NT2/D1 (cell line): ENCODE results near the gene KERA.

Source experiments
- YY1 ChIP-seq: IDR thresholded peaks from 2 replicates; pipeline ENCODE4 v1.6.1; 2011; ENCODE audit not compliant: insufficient read length, insufficient read depth
- ZNF274 ChIP-seq: IDR thresholded peaks from 2 replicates; pipeline ENCODE4 v1.6.1; 2011; ENCODE audit warnings: mild to moderate bottlenecking, low read depth, low read length

GRCh38 chr12:91093341-91093740 lies 35.5 kb upstream of the KERA start:
- no peak for TF ChIP-seq ZNF274
- TF ChIP-seq YY1: no peak
